HEK293 (cell line): ENCODE results near the gene ZNF444.

Source experiments
- ATF2 ChIP-seq: fragments of 450-650 bp; formaldehyde crosslinking; IDR thresholded peaks from 2 replicates; pipeline ENCODE4 v1.5.1; 2016; ENCODE audit warnings: missing biosample characterization, missing genetic modification characterization, low read depth
- CTCF ChIP-seq: fragments of 450-650 bp; formaldehyde crosslinking; IDR thresholded peaks from 2 replicates; pipeline ENCODE4 v1.5.1; 2016; ENCODE audit warnings: missing biosample characterization, missing genetic modification characterization
- YY1 ChIP-seq: fragments of 450-650 bp; formaldehyde crosslinking; IDR thresholded peaks from 2 replicates; pipeline ENCODE4 v1.5.1; 2018; ENCODE audit warnings: missing biosample characterization, missing genetic modification characterization
- ZNF324 ChIP-seq: fragments of 450-650 bp; formaldehyde crosslinking; IDR thresholded peaks from 2 replicates; pipeline ENCODE4 v1.5.1; 2016; ENCODE audit warnings: missing biosample characterization, missing genetic modification characterization
- ZNF433 ChIP-seq: fragments of 450-650 bp; formaldehyde crosslinking; IDR thresholded peaks from 2 replicates; pipeline ENCODE4 v1.5.1; 2016; ENCODE audit warnings: missing biosample characterization, missing genetic modification characterization, low read depth
- TF ChIP-seq, protein P1 (sequence below): fragments of 450-650 bp; formaldehyde crosslinking; IDR thresholded peaks from 2 replicates; pipeline ENCODE4 v1.5.1; 2016; ENCODE audit warnings: missing biosample characterization, missing genetic modification characterization

- no peak for TF ChIP-seq CTCF
- no peak for TF ChIP-seq ZNF433 (tag by site-specific recombination)
- TF ChIP-seq ZNF324 (tag by site-specific recombination), result no peak
- no peak for TF ChIP-seq YY1 (tag by site-specific recombination)
- TF ChIP-seq, protein P1, sequence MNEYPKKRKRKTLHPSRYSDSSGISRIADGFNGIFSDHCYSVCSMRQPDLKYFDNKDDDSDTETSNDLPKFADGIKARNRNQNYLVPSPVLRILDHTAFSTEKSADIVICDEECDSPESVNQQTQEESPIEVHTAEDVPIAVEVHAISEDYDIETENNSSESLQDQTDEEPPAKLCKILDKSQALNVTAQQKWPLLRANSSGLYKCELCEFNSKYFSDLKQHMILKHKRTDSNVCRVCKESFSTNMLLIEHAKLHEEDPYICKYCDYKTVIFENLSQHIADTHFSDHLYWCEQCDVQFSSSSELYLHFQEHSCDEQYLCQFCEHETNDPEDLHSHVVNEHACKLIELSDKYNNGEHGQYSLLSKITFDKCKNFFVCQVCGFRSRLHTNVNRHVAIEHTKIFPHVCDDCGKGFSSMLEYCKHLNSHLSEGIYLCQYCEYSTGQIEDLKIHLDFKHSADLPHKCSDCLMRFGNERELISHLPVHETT (tag by site-specific recombination), result no peak
- no peak for TF ChIP-seq ATF2 (tag by site-specific recombination)
Observed at GRCh38 chr19:56125806-56126590, 15.1 kb upstream of the ZNF444 start.
